ENCODE measurements around the gene MAGI2. TPM values are rescaled to one million over a fixed set of nuclear protein-coding genes. Genes with fewer than 3 reads are reported as not detected.
"Not testable (repeated sequence)": the region's sequence is repeated elsewhere in the genome, so short reads cannot be mapped to it uniquely, and the experiment has no call there.

The MAGI2 gene
- total RNA-seq, 1 experiment from 2014 or later, result 6.2 TPM

- no peak for DNase-seq
- Histone ChIP-seq H3K36me3 (replicated peaks; ENCODE audit: control insufficient read depth, insufficient read depth, low read length) (no peaks in the 10 kb centered on the region), H3K27me3 (ENCODE audit: control insufficient read depth, insufficient read depth, low read length) (no peaks in the 10 kb centered on the region), H3K4me3 (ENCODE audit: insufficient read depth, low read depth, low read length) (no peak overlapping the region)
Observed at GRCh38 chr7:79124331-79124730, 329.1 kb downstream of the MAGI2 start.

GRCh38 chr7:79118143-79118542 lies 335.3 kb downstream of the MAGI2 start:
- no peaks in the 10 kb centered on the region for H3K36me3 ChIP-seq (replicated peaks; ENCODE audit: control insufficient read depth, insufficient read depth, low read length)
- no peaks in the 10 kb centered on the region for H3K27me3 ChIP-seq (ENCODE audit: control insufficient read depth, insufficient read depth, low read length)
- no peak overlapping the region for H3K4me3 ChIP-seq (ENCODE audit: insufficient read depth, low read depth, low read length)
- no peak for DNase-seq

- H3K27me3 ChIP-seq (ENCODE audit: control insufficient read depth, insufficient read depth, low read length), result no peaks in the 10 kb centered on the region
- no peaks in the 10 kb centered on the region for H3K36me3 ChIP-seq (replicated peaks; ENCODE audit: control insufficient read depth, insufficient read depth, low read length)
- H3K4me3 ChIP-seq (ENCODE audit: insufficient read depth, low read depth, low read length), result no peak overlapping the region
- no peak for DNase-seq
Observed at GRCh38 chr7:79096361-79096805, 357.1 kb downstream of the MAGI2 start.

- DNase-seq, result no peak
- no peaks in the 10 kb centered on the region for H3K27me3 ChIP-seq (ENCODE audit: control insufficient read depth, insufficient read depth, low read length)
- H3K36me3 ChIP-seq (replicated peaks; ENCODE audit: control insufficient read depth, insufficient read depth, low read length), result no peaks in the 10 kb centered on the region
- H3K4me3 ChIP-seq (ENCODE audit: insufficient read depth, low read depth, low read length), result no peak overlapping the region
Observed at GRCh38 chr7:79093421-79093820, 360.0 kb downstream of the MAGI2 start.

GRCh38 chr7:79091661-79092060 lies 361.8 kb downstream of the MAGI2 start:
- no peak for DNase-seq
- Histone ChIP-seq H3K36me3 (replicated peaks; ENCODE audit: control insufficient read depth, insufficient read depth, low read length) (no peaks in the 10 kb centered on the region), H3K4me3 (ENCODE audit: insufficient read depth, low read depth, low read length) (no peak overlapping the region)

GRCh38 chr7:79091011-79091410 lies 362.5 kb downstream of the MAGI2 start:
- Histone ChIP-seq H3K27me3 (ENCODE audit: control insufficient read depth, insufficient read depth, low read length) (no peaks in the 10 kb centered on the region), H3K36me3 (replicated peaks; ENCODE audit: control insufficient read depth, insufficient read depth, low read length) (no peaks in the 10 kb centered on the region), H3K4me3 (ENCODE audit: insufficient read depth, low read depth, low read length) (no peak overlapping the region)
- no peak for DNase-seq

More at GRCh38 chr7:79091661-79092060, 361.8 kb downstream of the MAGI2 start:
- H3K27me3 ChIP-seq (ENCODE audit: control insufficient read depth, insufficient read depth, low read length), result no peaks in the 10 kb centered on the region

- DNase-seq, result no peak
- no peaks in the 10 kb centered on the region for H3K27me3 ChIP-seq (ENCODE audit: control insufficient read depth, insufficient read depth, low read length)
- no peak overlapping the region for H3K4me3 ChIP-seq (ENCODE audit: insufficient read depth, low read depth, low read length)
- H3K36me3 ChIP-seq (replicated peaks; ENCODE audit: control insufficient read depth, insufficient read depth, low read length), result no peaks in the 10 kb centered on the region
Observed at GRCh38 chr7:79090543-79090942, 362.9 kb downstream of the MAGI2 start.

GRCh38 chr7:79084423-79084822 lies 369.0 kb downstream of the MAGI2 start:
- H3K36me3 ChIP-seq (replicated peaks; ENCODE audit: control insufficient read depth, insufficient read depth, low read length), result no peaks in the 10 kb centered on the region
- no peak overlapping the region for H3K4me3 ChIP-seq (ENCODE audit: insufficient read depth, low read depth, low read length)
- DNase-seq, result no peak
- H3K27me3 ChIP-seq (ENCODE audit: control insufficient read depth, insufficient read depth, low read length), result no peaks in the 10 kb centered on the region

GRCh38 chr7:79079919-79080554 lies 373.4 kb downstream of the MAGI2 start:
- Histone ChIP-seq H3K36me3 (replicated peaks; ENCODE audit: control insufficient read depth, insufficient read depth, low read length) (no peaks in the 10 kb centered on the region), H3K27me3 (ENCODE audit: control insufficient read depth, insufficient read depth, low read length) (no peaks in the 10 kb centered on the region), H3K4me3 (ENCODE audit: insufficient read depth, low read depth, low read length) (no peak overlapping the region)
- no peak for DNase-seq

- H3K4me3 ChIP-seq (ENCODE audit: insufficient read depth, low read depth, low read length), result no peak overlapping the region
- H3K27me3 ChIP-seq (ENCODE audit: control insufficient read depth, insufficient read depth, low read length), result no peaks in the 10 kb centered on the region
- no peaks in the 10 kb centered on the region for H3K36me3 ChIP-seq (replicated peaks; ENCODE audit: control insufficient read depth, insufficient read depth, low read length)
- DNase-seq, result no peak
Observed at GRCh38 chr7:79078273-79078672, 375.2 kb downstream of the MAGI2 start.

GRCh38 chr7:79071187-79071586 lies 382.3 kb downstream of the MAGI2 start:
- not testable (repeated sequence) for H3K27me3 ChIP-seq (ENCODE audit: control insufficient read depth, insufficient read depth, low read length); DNase-seq; H3K4me3 ChIP-seq (ENCODE audit: insufficient read depth, low read depth, low read length); H3K36me3 ChIP-seq (replicated peaks; ENCODE audit: control insufficient read depth, insufficient read depth, low read length)

GRCh38 chr7:79064187-79064823 lies 389.2 kb downstream of the MAGI2 start:
- no peaks in the 10 kb centered on the region for H3K27me3 ChIP-seq (ENCODE audit: control insufficient read depth, insufficient read depth, low read length)
- DNase-seq, result no peak
- H3K4me3 ChIP-seq (ENCODE audit: insufficient read depth, low read depth, low read length), result no peak overlapping the region
- H3K36me3 ChIP-seq (replicated peaks; ENCODE audit: control insufficient read depth, insufficient read depth, low read length), result no peaks in the 10 kb centered on the region

- H3K36me3 ChIP-seq (replicated peaks; ENCODE audit: control insufficient read depth, insufficient read depth, low read length), result no peaks in the 10 kb centered on the region
- no peak overlapping the region for H3K4me3 ChIP-seq (ENCODE audit: insufficient read depth, low read depth, low read length)
- H3K27me3 ChIP-seq (ENCODE audit: control insufficient read depth, insufficient read depth, low read length), result no peaks in the 10 kb centered on the region
- DNase-seq, result no peak
Observed at GRCh38 chr7:79063019-79063698, 390.3 kb downstream of the MAGI2 start.

- H3K4me3 ChIP-seq (ENCODE audit: insufficient read depth, low read depth, low read length), result no peak overlapping the region
- no peak for DNase-seq
- no peaks in the 10 kb centered on the region for H3K27me3 ChIP-seq (ENCODE audit: control insufficient read depth, insufficient read depth, low read length)
- no peaks in the 10 kb centered on the region for H3K36me3 ChIP-seq (replicated peaks; ENCODE audit: control insufficient read depth, insufficient read depth, low read length)
Observed at GRCh38 chr7:79060498-79060897, 393.0 kb downstream of the MAGI2 start.
